Middle frontal gyrus (tissue), 1 donor: Measurements from ENCODE around the gene LYPD1.

Experiments used
- DNase-seq: peaks from one replicate; pipeline ENCODE4 v3.0.0-alpha.2; 2015; ENCODE audit warnings: low spot score; ENCODE audit errors: extremely low spot score

The LYPD1 gene

GRCh38 chr2:132636346-132636745 is 33.7 kb downstream of the LYPD1 start:
- DNase-seq, result no peak

- DNase-seq, result no peak
These were observed 36.4 kb downstream of the LYPD1 start for GRCh38 chr2:132633635-132634034.

- no peak for DNase-seq
These were observed 37.9 kb downstream of the LYPD1 start for GRCh38 chr2:132632000-132632649.

GRCh38 chr2:132627536-132627935 is 42.5 kb downstream of the LYPD1 start:
- DNase-seq, result no peak

- no peak for DNase-seq
These were observed 46.7 kb downstream of the LYPD1 start for GRCh38 chr2:132623096-132623839.

- DNase-seq, result no peak
These were observed 48.7 kb downstream of the LYPD1 start for GRCh38 chr2:132621131-132621875.

GRCh38 chr2:132620115-132620514 is 49.9 kb downstream of the LYPD1 start:
- DNase-seq, result no peak

GRCh38 chr2:132618734-132619133 is 51.3 kb downstream of the LYPD1 start:
- DNase-seq, result no peak

- DNase-seq, result no peak
These were observed 52.0 kb downstream of the LYPD1 start for GRCh38 chr2:132617989-132618388.

- no peak for DNase-seq
These were observed 54.5 kb downstream of the LYPD1 start for GRCh38 chr2:132615329-132616085.

- DNase-seq, result no peak
These were observed 58.3 kb downstream of the LYPD1 start for GRCh38 chr2:132611719-132612118.

GRCh38 chr2:132609101-132609890 is 60.7 kb downstream of the LYPD1 start:
- DNase-seq, result no peak

- DNase-seq, result no peak
These were observed 61.7 kb downstream of the LYPD1 start for GRCh38 chr2:132608311-132608710.

GRCh38 chr2:132607426-132608090 is 62.4 kb downstream of the LYPD1 start:
- DNase-seq, result no peak

- DNase-seq, result no peak
These were observed 63.4 kb downstream of the LYPD1 start for GRCh38 chr2:132606649-132607048.

GRCh38 chr2:132605236-132606180 is 64.5 kb downstream of the LYPD1 start:
- DNase-seq, result no peak

- DNase-seq, result no peak
These were observed 65.4 kb downstream of the LYPD1 start for GRCh38 chr2:132604561-132604960.

GRCh38 chr2:132599556-132599955 is 70.4 kb downstream of the LYPD1 start:
- DNase-seq, result no peak

GRCh38 chr2:132598536-132598935 is 71.5 kb downstream of the LYPD1 start:
- DNase-seq, result no peak
